Measurements from ENCODE around the gene NT5C3A. TPM values are rescaled to one million over a fixed set of nuclear protein-coding genes. Genes with fewer than 3 reads are reported as not detected.

NT5C3A gene
- total RNA-seq, 2 donors from 2014 or later, result 16.9 to 23.9 TPM

GRCh38 chr7:33070831-33071230, 8.3 kb upstream of the NT5C3A start:
- H3K9me3 ChIP-seq, result no peaks in the 10 kb centered on the region
- H3K27me3 ChIP-seq (replicated peaks; ENCODE audit: insufficient read depth), result no peaks in the 10 kb centered on the region
- H3K4me3 ChIP-seq, result no peak overlapping the region
- H3K27ac ChIP-seq, result no peak overlapping the region
- 56% methylated on average over 6 of the region's 6 CpGs for WGBS
- H3K4me1 ChIP-seq (replicated peaks), result no peaks in the 10 kb centered on the region
- no peak for DNase-seq (ENCODE audit: low spot score)
- H3K36me3 ChIP-seq, result no peaks in the 10 kb centered on the region
- intact Hi-C loops (cut with DNase I), result no loop called here
- TF ChIP-seq POLR2A (IDR thresholded peaks at IDR 0.05) (no peak), CTCF (IDR thresholded peaks at IDR 0.05) (no peak), POLR2AphosphoS5 (IDR thresholded peaks at IDR 0.05) (no peak)

- H3K4me1 ChIP-seq (replicated peaks), result no peaks in the 10 kb centered on the region
- no peak overlapping the region for H3K27ac ChIP-seq
- WGBS, result 100% methylated on average over 2 of the region's 2 CpGs
- TF ChIP-seq POLR2AphosphoS5 (IDR thresholded peaks at IDR 0.05) (no peak), POLR2A (IDR thresholded peaks at IDR 0.05) (no peak), CTCF (IDR thresholded peaks at IDR 0.05) (no peak)
- no peak overlapping the region for H3K4me3 ChIP-seq
- intact Hi-C loops (cut with DNase I), result no loop called here
- H3K36me3 ChIP-seq, result no peaks in the 10 kb centered on the region
- no peaks in the 10 kb centered on the region for H3K9me3 ChIP-seq
- H3K27me3 ChIP-seq (replicated peaks; ENCODE audit: insufficient read depth), result no peaks in the 10 kb centered on the region
- no peak for DNase-seq (ENCODE audit: low spot score)
These were observed 7.7 kb upstream of the NT5C3A start for GRCh38 chr7:33070277-33070676.

GRCh38 chr7:33067921-33068320, 5.3 kb upstream of the NT5C3A start:
- no peaks in the 10 kb centered on the region for H3K36me3 ChIP-seq
- H3K4me1 ChIP-seq (replicated peaks), result no peaks in the 10 kb centered on the region
- intact Hi-C loops (cut with DNase I), result loop anchor here (10.0 kb wide), 1 partner anchor 263 kb away; no protein-coding TSS in a partner anchor
- no peak for TF ChIP-seq CTCF (IDR thresholded peaks at IDR 0.05)
- no peak for TF ChIP-seq POLR2AphosphoS5 (IDR thresholded peaks at IDR 0.05)
- no peak for TF ChIP-seq POLR2A (IDR thresholded peaks at IDR 0.05)
- no peaks in the 10 kb centered on the region for H3K27me3 ChIP-seq (replicated peaks; ENCODE audit: insufficient read depth)
- WGBS, result 79% methylated on average over 1 of the region's 1 CpG
- H3K4me3 ChIP-seq, result no peak overlapping the region
- no peak overlapping the region for H3K27ac ChIP-seq
- no peak for DNase-seq (ENCODE audit: low spot score)
- no peaks in the 10 kb centered on the region for H3K9me3 ChIP-seq

- no peak for DNase-seq (ENCODE audit: low spot score)
- no peaks in the 10 kb centered on the region for H3K27me3 ChIP-seq (replicated peaks; ENCODE audit: insufficient read depth)
- H3K9me3 ChIP-seq, result no peaks in the 10 kb centered on the region
- TF ChIP-seq POLR2AphosphoS5 (IDR thresholded peaks at IDR 0.05) (no peak), CTCF (IDR thresholded peaks at IDR 0.05) (no peak), POLR2A (IDR thresholded peaks at IDR 0.05) (no peak)
- intact Hi-C loops (cut with DNase I), result loop anchor here (10.0 kb wide), 1 partner anchor 262 kb away; no protein-coding TSS in a partner anchor
- no peaks in the 10 kb centered on the region for H3K36me3 ChIP-seq
- no peak overlapping the region for H3K27ac ChIP-seq
- no peak overlapping the region for H3K4me3 ChIP-seq
- whole genome bisulfite sequencing, result 93% methylated on average over 1 of the region's 1 CpG
- H3K4me1 ChIP-seq (replicated peaks), result no peaks in the 10 kb centered on the region
These were observed 4.2 kb upstream of the NT5C3A start for GRCh38 chr7:33066771-33067170.

- no peaks in the 10 kb centered on the region for H3K36me3 ChIP-seq
- intact Hi-C loops (cut with DNase I), result loop anchor here (10.0 kb wide), 1 partner anchor 261 kb away; no protein-coding TSS in a partner anchor
- no peak overlapping the region for H3K27ac ChIP-seq
- DNase-seq (ENCODE audit: low spot score), result no peak
- no peak for TF ChIP-seq POLR2AphosphoS5 (IDR thresholded peaks at IDR 0.05)
- TF ChIP-seq POLR2A (IDR thresholded peaks at IDR 0.05), result no peak
- TF ChIP-seq CTCF (IDR thresholded peaks at IDR 0.05), result no peak
- H3K9me3 ChIP-seq, result no peaks in the 10 kb centered on the region
- H3K4me3 ChIP-seq, result no peak overlapping the region
- no peaks in the 10 kb centered on the region for H3K27me3 ChIP-seq (replicated peaks; ENCODE audit: insufficient read depth)
- WGBS, result 100% methylated on average over 1 of the region's 1 CpG
- H3K4me1 ChIP-seq (replicated peaks), result no peaks in the 10 kb centered on the region
These were observed 3.4 kb upstream of the NT5C3A start for GRCh38 chr7:33065981-33066380.
